Uterus (tissue), 4 donors: ENCODE results near the gene BCR. TPM values are rescaled to one million over a fixed set of nuclear protein-coding genes. Genes with fewer than 3 reads are reported as not detected.

ENCODE experiments used
- DNase-seq, 2 donors: peaks; one replicate each; pipeline ENCODE4 v3.0.0-alpha.2; 2019 to 2020
- H3K27ac ChIP-seq, 2 donors: fragments of 200-600 bp; sonication (generic); 1 replicate in 1 of 2; 2 replicates in 1 of 2; pipeline ENCODE4 v1.5.1; 2016 to 2018
- H3K27me3 ChIP-seq, 2 donors: fragments of 200-600 bp; sonication (generic); one replicate each; pipeline ENCODE4 v1.5.1; 2018 to 2019; ENCODE audit warnings: control low read depth in 1 of 2
- H3K36me3 ChIP-seq, 2 donors: fragments of 200-600 bp; sonication (generic); one replicate each; pipeline ENCODE4 v1.5.1; 2019; ENCODE audit warnings: control low read depth in 1 of 2
- H3K4me1 ChIP-seq, 2 donors: fragments of 200-600 bp; sonication (generic); one replicate each; pipeline ENCODE4 v1.5.1; 2018 to 2019; ENCODE audit warnings: control low read depth in 1 of 2
- H3K4me3 ChIP-seq, 2 donors: fragments of 200-600 bp; sonication (generic); 1 replicate in 1 of 2; 2 replicates in 1 of 2; pipeline ENCODE4 v1.5.1; 2018 to 2019; ENCODE audit warnings: mild to moderate bottlenecking in 1 of 2
- H3K9me3 ChIP-seq, 2 donors: fragments of 200-600 bp; sonication (generic); one replicate each; pipeline ENCODE4 v1.5.1; 2019; ENCODE audit warnings: control low read depth in 1 of 2
- POLR2A ChIP-seq, 2 donors: fragments of 450-650 bp; IDR thresholded peaks; one replicate each; pipeline ENCODE4 v1.6.1; 2016; ENCODE audit warnings: antibody characterized with exemption in 2 of 2, mild to moderate bottlenecking in 1 of 2, moderate library complexity in 1 of 2
- intact Hi-C: fragments of 100-400 bp; cut with DNase I; formaldehyde crosslinking; loops from one replicate; pipeline ENCODE4 v1.15.1; 2023; ENCODE audit warnings: low total_unique reads
- total RNA-seq, 4 donors: library from RNA; depleted of rRNA in 3 of 4; stranded (reverse); fragments of >200 nt in 3 of 4; gene quantifications; one replicate each; pipeline versions ENCODE4 v1.1.0 to v1.2.4, GENCODE V29; 2014 to 2023
- TF ChIP-seq, protein P1 (sequence below), 4 experiments: fragments of 200-600 bp in 2 of 4; fragments of 450-650 bp in 2 of 4; sonication (generic) in 2 of 4; IDR thresholded peaks; one replicate each; pipeline ENCODE4 v1.5.1; 2016 to 2019; ENCODE audit warnings: antibody characterized with exemption in 4 of 4, mild to moderate bottlenecking in 2 of 4, moderate library complexity in 1 of 4
- donor health status: DM: yes; HTN: yes; CAD: no.

BCR gene
- total RNA-seq, 4 donors from 2014 or later: 10.6 to 93.3 (median 28.3) TPM

DNA sequence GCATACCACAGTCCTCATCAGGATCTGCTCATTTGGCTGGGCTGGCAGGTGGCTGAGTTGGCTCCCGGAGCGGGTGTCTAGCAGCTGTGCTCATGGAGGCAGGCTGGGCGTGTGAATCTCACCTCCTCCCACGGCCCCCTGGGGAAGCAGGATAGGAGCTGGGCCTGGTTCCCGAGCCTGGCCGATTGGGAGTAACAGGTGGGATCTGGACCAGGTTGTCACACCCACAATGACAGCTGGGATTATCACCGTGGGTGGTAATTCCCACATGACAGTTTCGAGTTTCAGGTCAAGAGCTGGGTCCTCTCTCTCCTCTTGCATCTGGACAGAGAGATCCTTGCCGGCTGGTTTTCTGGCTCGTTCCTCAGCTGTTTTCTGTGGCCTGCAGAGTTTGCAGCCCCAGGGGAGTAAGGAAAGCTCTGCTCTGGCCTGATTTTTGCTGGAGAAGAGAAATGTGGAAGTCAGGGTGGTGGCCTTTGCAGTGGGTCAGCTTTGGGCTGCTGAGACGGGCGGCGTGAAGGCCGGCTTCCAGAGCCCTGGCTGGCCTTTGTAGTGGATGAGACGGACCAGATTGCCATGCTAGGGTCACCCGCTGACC, 57.0 kb downstream of the BCR start:
- intact Hi-C loops: no loop called here
- TF ChIP-seq, protein P1, sequence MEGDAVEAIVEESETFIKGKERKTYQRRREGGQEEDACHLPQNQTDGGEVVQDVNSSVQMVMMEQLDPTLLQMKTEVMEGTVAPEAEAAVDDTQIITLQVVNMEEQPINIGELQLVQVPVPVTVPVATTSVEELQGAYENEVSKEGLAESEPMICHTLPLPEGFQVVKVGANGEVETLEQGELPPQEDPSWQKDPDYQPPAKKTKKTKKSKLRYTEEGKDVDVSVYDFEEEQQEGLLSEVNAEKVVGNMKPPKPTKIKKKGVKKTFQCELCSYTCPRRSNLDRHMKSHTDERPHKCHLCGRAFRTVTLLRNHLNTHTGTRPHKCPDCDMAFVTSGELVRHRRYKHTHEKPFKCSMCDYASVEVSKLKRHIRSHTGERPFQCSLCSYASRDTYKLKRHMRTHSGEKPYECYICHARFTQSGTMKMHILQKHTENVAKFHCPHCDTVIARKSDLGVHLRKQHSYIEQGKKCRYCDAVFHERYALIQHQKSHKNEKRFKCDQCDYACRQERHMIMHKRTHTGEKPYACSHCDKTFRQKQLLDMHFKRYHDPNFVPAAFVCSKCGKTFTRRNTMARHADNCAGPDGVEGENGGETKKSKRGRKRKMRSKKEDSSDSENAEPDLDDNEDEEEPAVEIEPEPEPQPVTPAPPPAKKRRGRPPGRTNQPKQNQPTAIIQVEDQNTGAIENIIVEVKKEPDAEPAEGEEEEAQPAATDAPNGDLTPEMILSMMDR (IDR thresholded peaks at IDR 0.05): no peak
- TF ChIP-seq POLR2A (IDR thresholded peaks at IDR 0.05): no peak
- no peaks in the 10 kb centered on the region for H3K9me3 ChIP-seq
- no peaks in the 10 kb centered on the region for H3K27me3 ChIP-seq
- no peaks in the 10 kb centered on the region for H3K36me3 ChIP-seq
- peaks cover 0 to 11% of the 10 kb centered on the region in 2 donors for H3K4me1 ChIP-seq
- no peak overlapping the region for H3K4me3 ChIP-seq
- DNase-seq: peak; percentile 40 to 64
- H3K27ac ChIP-seq: no peak overlapping the region

DNA sequence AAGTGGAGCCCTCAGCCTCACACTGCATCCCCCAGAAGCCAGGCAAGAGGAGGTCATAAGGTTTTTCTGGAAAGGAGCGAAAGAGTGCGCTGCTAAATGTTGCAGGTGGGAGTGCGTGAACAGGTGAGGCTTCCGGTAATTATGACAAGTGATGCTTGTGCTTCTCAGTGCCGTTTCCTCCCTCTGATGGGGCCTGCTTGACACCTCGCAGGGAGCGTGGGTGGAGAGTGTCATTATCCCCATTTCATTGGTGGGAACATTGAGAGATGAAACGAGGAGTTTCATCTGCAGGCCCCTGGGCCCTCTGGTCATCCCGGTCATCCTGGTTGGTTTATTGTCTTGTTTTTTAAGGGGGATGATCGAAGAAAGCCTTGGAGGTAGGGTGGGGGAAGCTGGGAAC, 57.5 kb downstream of the BCR start:
- Histone ChIP-seq H3K36me3 (no peaks in the 10 kb centered on the region), H3K4me1 (peaks cover 0 to 11% of the 10 kb centered on the region in 2 donors), H3K4me3 (no peak overlapping the region), H3K9me3 (no peaks in the 10 kb centered on the region), H3K27ac (no peak overlapping the region), H3K27me3 (no peaks in the 10 kb centered on the region)
- TF ChIP-seq, protein P1 (IDR thresholded peaks at IDR 0.05): no peak
- TF ChIP-seq POLR2A (IDR thresholded peaks at IDR 0.05): no peak
- DNase-seq: no peak
- intact Hi-C loops: no loop called here

DNA sequence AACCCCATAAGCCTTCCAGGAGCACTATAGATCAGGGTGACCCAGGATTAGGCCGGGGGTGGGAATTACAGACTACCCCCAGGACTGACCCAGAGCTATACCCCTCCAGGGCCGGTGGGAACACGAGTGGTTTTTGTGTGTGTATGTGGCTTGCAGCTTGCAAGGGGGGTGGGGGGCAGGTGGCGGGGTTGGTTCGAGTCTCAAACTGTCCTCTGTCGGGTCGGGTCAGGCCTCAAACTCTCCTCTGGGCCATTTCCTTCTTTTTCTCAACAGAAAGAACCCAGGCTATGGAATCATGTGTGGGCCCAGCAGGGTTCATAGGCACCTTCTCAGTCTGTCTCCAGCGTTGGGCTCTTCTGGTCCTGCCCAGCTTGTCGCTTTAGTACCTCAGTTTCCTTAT, 58.4 kb downstream of the BCR start:
- Histone ChIP-seq H3K27me3 (no peaks in the 10 kb centered on the region), H3K4me1 (peaks cover 0 to 11% of the 10 kb centered on the region in 2 donors), H3K27ac (no peak overlapping the region), H3K36me3 (no peaks in the 10 kb centered on the region), H3K4me3 (no peak overlapping the region), H3K9me3 (no peaks in the 10 kb centered on the region)
- DNase-seq: no peak
- TF ChIP-seq, protein P1 (IDR thresholded peaks at IDR 0.05): no peak
- TF ChIP-seq POLR2A (IDR thresholded peaks at IDR 0.05): no peak
- intact Hi-C loops: no loop called here

DNA sequence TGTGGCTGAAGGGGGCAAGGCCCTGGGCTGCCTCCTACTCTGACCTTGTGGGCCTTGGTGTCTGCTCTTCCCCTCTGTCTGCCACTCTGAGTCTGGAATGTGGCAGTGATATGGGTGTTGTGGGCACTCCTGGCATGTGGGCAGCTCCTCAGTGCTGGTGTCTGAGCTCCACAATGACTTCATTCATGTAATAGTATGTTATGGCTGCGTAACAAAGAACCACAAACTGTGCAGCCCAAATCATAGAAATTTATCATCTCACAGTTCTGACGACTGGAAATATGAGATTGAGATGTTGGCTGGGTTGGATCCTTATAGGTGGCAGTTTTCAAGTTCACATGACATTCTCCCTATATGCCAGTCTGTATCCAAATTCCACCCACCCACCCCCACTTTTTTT, 59.1 kb downstream of the BCR start:
- no peak for DNase-seq
- Histone ChIP-seq H3K27ac (no peak overlapping the region), H3K27me3 (no peaks in the 10 kb centered on the region), H3K9me3 (no peaks in the 10 kb centered on the region), H3K4me3 (no peak overlapping the region), H3K36me3 (no peaks in the 10 kb centered on the region), H3K4me1 (peaks cover 0 to 11% of the 10 kb centered on the region in 2 donors)
- intact Hi-C loops: no loop called here
- TF ChIP-seq POLR2A (IDR thresholded peaks at IDR 0.05): no peak
- TF ChIP-seq, protein P1 (IDR thresholded peaks at IDR 0.05): no peak

DNA sequence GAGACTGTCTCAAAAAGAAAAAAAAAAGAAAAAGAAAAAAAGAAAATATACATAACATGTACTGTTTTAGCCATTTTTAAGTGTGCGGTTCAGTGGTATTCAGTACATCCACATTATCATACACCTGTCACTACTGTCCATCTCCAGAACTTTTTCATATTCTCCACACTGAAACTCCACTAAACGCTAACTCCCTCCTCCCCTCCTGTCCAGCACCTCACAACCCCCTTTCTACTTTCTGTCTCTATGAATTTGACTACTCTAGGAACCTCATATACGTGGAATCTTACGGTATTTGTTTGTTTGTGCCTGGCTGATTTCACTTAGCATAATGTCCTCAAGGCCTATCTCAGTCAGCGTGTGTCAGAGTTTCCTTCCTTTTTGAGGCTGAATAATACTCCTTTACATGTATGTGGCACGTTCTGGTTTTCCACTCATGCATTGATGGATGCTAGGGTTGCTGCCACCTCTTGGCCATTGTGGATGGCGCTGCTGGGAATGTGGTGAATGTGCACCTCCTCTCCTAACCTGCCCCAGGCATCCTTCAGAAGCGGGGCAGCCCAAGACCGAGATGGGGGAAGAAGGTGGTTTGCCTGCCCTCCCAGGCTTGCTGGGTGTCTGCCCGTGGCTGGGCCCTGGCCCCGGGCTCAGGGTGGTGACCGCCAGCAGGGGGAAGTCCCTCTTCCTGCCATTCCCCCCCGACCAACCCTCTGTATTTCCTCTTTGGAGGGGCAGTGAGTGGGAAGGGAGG, 60.5 kb downstream of the BCR start:
- Histone ChIP-seq H3K4me3 (no peak overlapping the region), H3K36me3 (no peaks in the 10 kb centered on the region), H3K4me1 (peaks cover 0 to 11% of the 10 kb centered on the region in 2 donors), H3K27me3 (no peaks in the 10 kb centered on the region), H3K27ac (no peak overlapping the region), H3K9me3 (no peaks in the 10 kb centered on the region)
- TF ChIP-seq, protein P1 (IDR thresholded peaks at IDR 0.05): no peak
- no peak for TF ChIP-seq POLR2A (IDR thresholded peaks at IDR 0.05)
- DNase-seq: no peak
- intact Hi-C loops: no loop called here
